RWPE1 (cell line): ENCODE data around the gene EPAS1.
A peak's percentile ranks its signal among the peaks of the same experiment; 100 is the strongest.

Experiments used
- CTCF ChIA-PET: fragments of 350-600 bp; sonication (Branson Sonifier 250); formaldehyde crosslinking; extraction: SDS; loops from one replicate; lab custom pipeline; 2021; lab: Yijun Ruan, JAX
- POLR2A ChIA-PET: fragments of 400-600 bp; formaldehyde crosslinking; extraction: SDS; loops from one replicate; lab custom pipeline; 2020; ENCODE audit warnings: antibody characterized with exemption; ENCODE audit not compliant: low non-redundant PET; lab: Yijun Ruan, JAX
- DNase-seq: peaks from one replicate; pipeline ENCODE4 v3.0.0; 2012; ENCODE audit warnings: low spot score
- H3K27ac ChIP-seq: fragments of 450-650 bp; 2 replicates; pipeline ENCODE4 v1.5.1; 2017
- CTCF ChIP-seq: fragments of 450-650 bp; conservative IDR thresholded peaks from 2 replicates; pipeline ENCODE4 v1.5.1; 2017; ENCODE audit warnings: low read depth, mild to moderate bottlenecking

Gene EPAS1

GRCh38 chr2:46311651-46312223 lies 14.5 kb downstream of the EPAS1 start:
- TF ChIP-seq CTCF, result no peak
- peak overlapping the region; percentile 77 for H3K27ac ChIP-seq
- ChIA-PET CTCF (no interaction called here), POLR2A (no interaction called here)
- DNase-seq, result no peak

- CTCF ChIA-PET, result interaction anchor here (0.6 to 1.1 kb wide), 2 partner anchors 16 to 1176 kb away, joined by 3 to 4 read pairs; partner anchors contain the start of gene EPAS1
- TF ChIP-seq CTCF, result no peak
- no peak for DNase-seq
- H3K27ac ChIP-seq, result peak overlapping the region; percentile 23; the same call in 1 of the 2 replicates
- POLR2A ChIA-PET, result interaction anchor here (1.0 kb wide), 1 partner anchor 16 kb away, joined by 4 read pairs; the partner anchor contains the start of gene EPAS1
These were observed 15.9 kb downstream of the EPAS1 start for GRCh38 chr2:46313063-46313462.

- no peak for DNase-seq
- CTCF ChIA-PET, result no interaction called here
- H3K27ac ChIP-seq, result peak overlapping the region; percentile 94
- TF ChIP-seq CTCF, result no peak
- POLR2A ChIA-PET, result no interaction called here
These were observed 17.0 kb downstream of the EPAS1 start for GRCh38 chr2:46314065-46314835.

GRCh38 chr2:46315103-46315890 lies 18.1 kb downstream of the EPAS1 start:
- DNase-seq, result peak; percentile 91
- peak overlapping the region; percentile 94 for H3K27ac ChIP-seq
- POLR2A ChIA-PET, result no interaction called here
- CTCF ChIA-PET, result interaction anchor here (0.5 kb wide), 1 partner anchor 25 kb away, joined by 3 read pairs; no protein-coding TSS in a partner anchor
- no peak for TF ChIP-seq CTCF

GRCh38 chr2:46317094-46317486 lies 19.9 kb downstream of the EPAS1 start:
- TF ChIP-seq CTCF, result no peak
- CTCF ChIA-PET, result interaction anchor here (2.2 kb wide), 1 partner anchor 11 kb away, joined by 8 read pairs; no protein-coding TSS in a partner anchor

More at GRCh38 chr2:46317094-46317486, 19.9 kb downstream of the EPAS1 start:
- POLR2A ChIA-PET, result no interaction called here
- DNase-seq, result no peak
- H3K27ac ChIP-seq, result no peak overlapping the region
